Measurements from ENCODE around the gene AMOT.

The AMOT gene

GRCh38 chrX:112835019-112835418 is 5.6 kb downstream of the AMOT start:
- no peak for FAIRE-seq

DNA sequence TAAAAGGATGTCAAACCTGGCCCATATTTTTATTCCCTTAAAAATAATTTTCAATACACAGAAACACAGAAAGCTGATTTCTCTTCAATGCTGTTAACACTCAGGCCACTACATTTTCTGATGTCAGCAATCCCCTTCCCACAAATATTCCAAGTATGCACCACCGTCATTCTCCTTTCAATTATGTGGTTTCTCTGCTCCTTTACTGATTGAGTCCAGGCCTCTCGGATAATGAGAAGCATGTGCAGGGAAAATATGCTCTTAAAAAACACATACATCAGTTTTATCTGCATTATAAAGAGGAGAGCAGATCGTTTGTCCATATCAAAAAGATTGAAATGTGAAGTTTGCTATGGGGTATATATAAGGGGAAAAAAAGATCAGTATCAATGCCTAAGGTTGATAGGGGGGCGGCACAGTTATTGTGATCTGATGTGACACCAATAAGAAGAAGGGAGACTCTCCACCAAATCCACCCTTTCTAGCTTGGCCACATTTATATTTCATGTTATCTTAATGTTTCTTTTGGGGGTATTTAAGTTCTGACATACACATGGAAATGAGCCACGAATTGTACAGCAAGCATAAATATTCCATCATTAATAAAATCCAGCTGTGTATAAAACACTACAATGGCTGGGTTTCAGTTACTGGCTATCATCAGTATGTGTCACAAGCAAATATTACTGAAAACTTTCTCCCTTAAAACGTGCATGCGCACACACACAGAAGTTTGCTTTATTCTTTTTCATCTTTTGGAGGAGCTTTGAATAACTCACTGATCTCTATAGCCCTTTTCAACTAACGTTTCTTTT is 6.4 kb downstream of the AMOT start:
- FAIRE-seq, result no peak

DNA sequence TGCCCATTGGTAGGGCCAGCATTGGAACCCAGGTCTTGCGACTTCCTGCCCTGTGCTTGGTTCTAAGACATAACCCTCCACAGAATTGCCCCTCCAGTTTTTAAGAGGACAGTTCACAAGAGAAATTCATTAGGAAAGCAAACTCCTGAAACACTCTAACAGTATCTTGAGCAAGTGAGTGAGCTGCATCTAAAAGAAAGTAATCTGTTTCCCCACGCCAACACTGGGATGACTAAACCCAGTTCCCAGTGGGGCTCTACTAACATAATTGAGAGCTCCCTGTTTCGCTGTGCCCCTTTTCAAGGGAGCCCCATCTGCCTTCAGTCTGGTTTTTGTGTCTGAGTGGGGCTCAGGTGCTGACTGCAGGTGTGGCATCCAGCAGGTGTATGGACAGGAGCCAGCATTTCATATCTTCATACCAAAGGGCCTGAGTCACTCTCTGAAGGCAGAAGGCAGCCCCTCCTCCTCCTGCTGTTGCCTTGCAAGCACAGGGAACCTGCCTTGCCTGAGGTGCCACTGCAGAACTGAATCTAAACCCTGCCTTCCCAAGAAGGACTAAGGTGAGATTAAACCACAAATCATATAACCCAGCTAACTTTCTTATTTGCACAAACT is 8.0 kb downstream of the AMOT start:
- FAIRE-seq, result no peak

DNA sequence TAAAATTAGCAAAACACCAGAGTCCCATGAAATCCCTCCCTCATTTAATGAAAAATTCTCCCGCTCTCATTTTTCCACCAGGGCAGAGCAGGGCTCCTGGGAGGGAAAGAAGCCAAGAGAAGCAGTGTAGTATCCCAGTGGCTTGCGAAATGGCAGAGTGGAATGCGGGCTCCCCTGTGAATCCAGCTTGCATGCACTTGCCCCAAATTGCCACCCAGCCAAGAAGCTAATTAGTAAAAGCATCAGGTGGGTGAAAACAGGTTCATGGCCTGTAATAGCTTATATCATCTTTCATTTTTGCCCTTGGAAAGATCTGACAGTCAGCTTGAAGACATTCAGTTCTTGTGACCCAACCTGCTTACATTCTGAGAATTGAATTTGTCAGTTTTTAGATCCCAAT is 10.1 kb downstream of the AMOT start:
- FAIRE-seq, result no peak

- FAIRE-seq, result no peak
Measured at GRCh38 chrX:112827292-112827903, 13.2 kb downstream of the AMOT start.

DNA sequence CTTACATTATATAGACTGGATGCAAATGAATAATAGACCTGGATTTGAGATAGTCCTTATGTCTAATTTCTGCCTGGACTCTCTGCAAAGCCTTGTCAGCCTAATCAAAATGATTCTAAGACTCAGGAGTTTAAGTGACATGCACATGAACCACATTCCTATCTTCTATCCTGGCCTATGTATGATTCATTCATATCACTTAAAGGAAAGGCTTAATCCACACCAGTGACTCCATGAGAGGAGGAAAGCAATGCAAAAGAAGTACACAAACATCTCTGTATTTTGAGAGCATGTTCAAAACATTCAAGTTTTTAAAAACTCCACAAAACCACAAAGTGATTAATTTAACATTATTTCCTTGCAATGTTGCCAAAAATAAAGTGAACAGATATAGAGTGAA is 14.6 kb downstream of the AMOT start:
- FAIRE-seq, result no peak

- no peak for FAIRE-seq
Measured at GRCh38 chrX:112822892-112823291, 17.7 kb downstream of the AMOT start.

DNA sequence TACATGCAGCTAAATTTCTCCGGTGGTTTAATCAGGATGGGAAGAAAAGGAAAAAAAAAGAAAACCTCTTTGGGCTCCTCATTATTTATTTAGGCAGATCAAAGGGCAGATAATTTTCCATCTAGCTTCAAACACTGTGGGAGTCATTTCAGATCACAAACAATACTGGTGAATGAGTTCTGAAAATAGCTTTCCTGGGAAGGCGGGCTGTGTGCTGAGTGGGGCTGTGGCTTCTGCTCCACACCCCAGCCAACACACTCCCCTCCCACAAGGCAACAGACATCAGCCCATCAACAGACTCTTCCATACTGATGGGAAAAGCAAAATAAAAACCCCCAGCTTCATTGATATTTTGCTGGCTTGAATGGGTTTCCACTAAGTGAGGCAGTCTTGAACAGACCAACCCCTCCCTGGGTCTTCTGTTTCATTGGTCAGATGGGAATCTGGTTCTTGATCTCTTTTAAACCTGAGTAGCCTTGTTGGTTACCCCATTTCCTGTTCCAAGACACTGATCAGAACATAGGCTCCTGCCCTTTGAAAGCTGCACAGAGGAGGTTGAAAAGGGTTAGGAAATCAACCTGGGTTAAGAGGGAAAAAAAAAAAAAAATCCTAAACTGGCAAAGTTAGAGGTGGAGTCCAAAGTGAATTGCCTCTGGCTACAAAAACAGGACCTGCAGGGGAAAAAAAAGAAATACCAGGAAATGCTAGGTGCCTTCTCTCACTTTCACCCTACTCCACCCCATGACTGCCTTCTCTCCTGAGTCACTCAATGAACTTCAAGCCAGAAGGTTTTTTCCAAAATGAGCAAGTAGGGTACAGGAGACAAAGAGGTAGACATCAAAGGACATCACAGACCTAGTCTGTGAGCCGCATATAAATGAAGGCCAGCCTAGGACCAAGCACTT is 20.0 kb downstream of the AMOT start:
- FAIRE-seq, result no peak

- no peak for FAIRE-seq
Measured at GRCh38 chrX:112819813-112820212, 20.8 kb downstream of the AMOT start.

- FAIRE-seq, result no peak
Measured at GRCh38 chrX:112819008-112819640, 21.5 kb downstream of the AMOT start.

- FAIRE-seq, result no peak
Measured at GRCh38 chrX:112818114-112819007, 22.3 kb downstream of the AMOT start.

DNA sequence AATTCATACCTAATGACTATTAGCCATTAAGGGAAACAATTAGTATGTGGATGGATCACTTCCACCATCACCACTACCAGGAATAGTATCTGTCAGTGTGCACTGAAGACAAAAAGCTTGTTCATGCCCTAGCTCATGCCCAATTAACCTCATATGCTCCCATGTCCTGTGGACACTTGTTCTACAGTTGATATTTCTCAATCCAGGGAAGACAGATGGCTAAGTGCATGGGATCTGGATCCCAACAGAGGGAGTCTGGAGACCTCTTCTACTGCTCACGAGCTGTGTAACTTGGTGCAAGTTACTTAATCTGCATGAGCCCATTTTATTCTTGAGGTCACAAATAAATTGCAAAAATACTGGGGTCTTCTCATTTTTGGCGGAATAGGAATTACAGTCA is 23.7 kb downstream of the AMOT start:
- FAIRE-seq, result no peak

DNA sequence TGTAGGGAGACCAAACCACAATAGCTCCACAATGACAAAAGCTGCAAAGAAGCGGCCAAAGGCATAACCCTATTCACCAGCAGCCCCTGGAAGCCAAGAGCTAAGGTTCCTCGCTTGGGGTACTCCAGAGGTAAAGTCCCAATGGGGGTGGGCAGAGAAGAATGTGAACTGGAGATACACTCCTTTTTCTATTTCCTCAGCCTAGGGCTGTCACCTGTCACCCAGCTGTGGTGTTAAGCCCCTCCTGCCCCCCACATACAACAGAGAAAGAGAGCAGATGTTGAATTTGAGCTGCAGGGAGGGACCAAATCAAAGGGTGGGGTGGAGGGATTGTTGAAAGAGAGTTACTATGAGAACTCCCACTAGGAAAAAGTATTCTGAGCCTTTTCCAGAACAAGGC is 26.1 kb downstream of the AMOT start:
- no peak for FAIRE-seq

GRCh38 chrX:112812741-112813140 is 27.9 kb downstream of the AMOT start:
- no peak for FAIRE-seq

DNA sequence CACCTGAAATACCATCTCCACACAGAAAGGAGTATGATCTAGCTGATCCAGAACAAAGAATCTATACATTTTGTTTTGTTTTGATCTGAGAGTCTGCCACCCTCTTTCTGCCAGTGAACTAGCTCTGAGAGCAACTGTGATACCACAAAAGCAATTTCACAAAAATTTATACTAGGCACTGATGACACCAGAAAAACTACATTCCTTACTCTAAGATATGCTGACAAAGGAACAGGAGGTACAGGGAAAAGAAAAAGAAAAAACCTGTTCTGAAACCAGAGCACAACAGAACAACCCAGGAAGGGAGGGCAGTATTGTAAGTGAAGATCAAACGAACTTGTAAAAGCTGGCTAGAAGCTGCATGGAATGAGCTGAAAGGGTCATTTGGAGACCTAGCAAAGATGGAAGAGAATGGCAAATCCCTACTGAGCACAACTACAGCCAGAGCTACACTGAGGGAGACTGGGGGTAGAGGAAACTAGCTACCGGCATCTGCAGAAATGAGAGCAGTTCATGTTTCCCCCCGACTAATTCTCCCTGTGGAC is 31.9 kb downstream of the AMOT start:
- no peak for FAIRE-seq

GRCh38 chrX:112808007-112808406 is 32.6 kb downstream of the AMOT start:
- FAIRE-seq, result no peak

DNA sequence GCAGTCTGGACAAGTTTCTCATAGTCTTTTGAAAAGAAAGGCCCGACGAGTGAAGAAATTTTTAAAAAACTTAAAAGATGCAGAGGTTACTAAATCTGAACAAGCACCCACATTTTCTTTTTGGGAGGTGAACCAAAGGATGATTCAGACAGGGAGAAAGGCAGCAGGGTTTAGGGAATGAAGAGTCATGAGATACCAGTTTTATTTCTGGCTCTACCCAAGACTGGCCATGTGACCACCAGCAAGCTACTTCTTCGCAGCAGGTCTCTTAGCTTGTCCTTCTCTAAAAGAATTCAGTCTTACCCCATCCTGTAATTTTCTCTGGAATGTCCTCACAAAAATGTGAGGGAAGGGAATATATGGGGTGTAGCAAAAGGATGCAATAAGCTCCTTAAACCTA is 37.6 kb downstream of the AMOT start:
- no peak for FAIRE-seq

DNA sequence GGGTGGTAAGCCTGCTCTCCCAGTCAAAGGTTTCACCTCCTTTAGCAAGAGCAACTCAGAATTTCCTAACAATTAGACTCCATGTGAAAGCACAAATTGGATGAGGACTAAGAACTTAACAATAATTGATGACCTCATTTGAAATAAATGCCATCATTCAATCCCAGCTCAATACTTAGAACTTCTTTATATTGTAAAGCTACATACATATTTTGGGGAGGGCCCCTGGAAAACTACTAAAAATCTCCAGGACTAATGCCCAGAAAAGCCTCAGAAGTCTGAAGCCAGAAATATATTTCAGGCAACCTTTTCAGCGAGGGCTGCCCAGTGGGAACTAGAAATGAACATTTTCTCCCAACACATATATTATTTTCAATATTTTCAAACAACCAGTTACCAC is 38.1 kb downstream of the AMOT start:
- no peak for FAIRE-seq

GRCh38 chrX:112800971-112801775 is 39.5 kb downstream of the AMOT start:
- FAIRE-seq, result no peak

- no peak for FAIRE-seq
Measured at GRCh38 chrX:112799425-112799824, 41.2 kb downstream of the AMOT start.
